K562 (cell line): Measurements from ENCODE around the gene SYCP3. TPM values are rescaled to one million over a fixed set of nuclear protein-coding genes. Genes with fewer than 3 reads are reported as not detected.

Source experiments
- DDX20 ChIP-seq: fragments of 450-650 bp; IDR thresholded peaks from 2 replicates; pipeline ENCODE4 v1.6.1; 2016; ENCODE audit warnings: missing genetic modification characterization, low read depth, mild to moderate bottlenecking, missing compliant biosample characterization, moderate library complexity
- MAZ ChIP-seq, 2 experiments: fragments of 450-650 bp in 1 of 2; sonication (generic) in 1 of 2; formaldehyde crosslinking; IDR thresholded peaks in 1 of 2; conservative IDR thresholded peaks in 1 of 2; 2 replicates each; pipeline versions ENCODE4 v1.4.0 to v1.5.0; 2020; ENCODE audit warnings: mild to moderate bottlenecking in 1 of 2, missing genetic modification reagents in 1 of 2
- MYC ChIP-seq, 2 experiments: fragments of 250-450 bp in 1 of 2; sonication (Bioruptor Pico) in 1 of 2; IDR thresholded peaks; 2 replicates each; pipeline versions ENCODE4 v1.5.1 to v1.6.1; 2012 to 2021; ENCODE audit warnings: low read depth in 2 of 2, borderline replicate concordance in 1 of 2, improper control_type of control experiment in 1 of 2, low read length in 1 of 2, mild to moderate bottlenecking in 1 of 2, moderate library complexity in 1 of 2
- PHB ChIP-seq: fragments of 250-450 bp; sonication (Bioruptor Pico); IDR thresholded peaks from 2 replicates; pipeline ENCODE4 v1.5.0; 2021
- PHTF2 ChIP-seq: fragments of 250-450 bp; sonication (Bioruptor Pico); IDR thresholded peaks from 2 replicates; pipeline ENCODE4 v1.5.0; 2021; ENCODE audit warnings: mild to moderate bottlenecking
- SMAD4 ChIP-seq: fragments of 250-450 bp; sonication (Bioruptor Pico); conservative IDR thresholded peaks from 2 replicates; pipeline ENCODE4 v1.8.0; 2021; ENCODE audit warnings: inconsistent platforms, mild to moderate bottlenecking, moderate library complexity
- SMARCA5 ChIP-seq: fragments of 450-650 bp; IDR thresholded peaks from 2 replicates; pipeline ENCODE4 v1.6.1; 2016
- TRIM24 ChIP-seq, 2 experiments: fragments of 450-650 bp; IDR thresholded peaks; 2 replicates each; pipeline ENCODE4 v1.6.1; 2016
- ZC3H11A ChIP-seq: IDR thresholded peaks from 2 replicates; pipeline ENCODE4 v1.6.1; 2012; ENCODE audit warnings: low read depth, low read length, improper control_type of control experiment
- ZFP1 ChIP-seq: fragments of 450-650 bp; formaldehyde crosslinking; IDR thresholded peaks from 2 replicates; pipeline ENCODE4 v1.4.0; 2020; ENCODE audit warnings: mild to moderate bottlenecking, mixed read lengths
- ZFP30 ChIP-seq: fragments of 250-450 bp; sonication (Bioruptor Pico); IDR thresholded peaks from 2 replicates; pipeline ENCODE4 v1.8.0; 2022; ENCODE audit warnings: moderate library complexity, mild to moderate bottlenecking, inconsistent platforms, borderline replicate concordance
- ZKSCAN1 ChIP-seq: fragments of 150-350 bp; IDR thresholded peaks from 2 replicates; pipeline ENCODE4 v1.6.1; 2016; ENCODE audit warnings: low read depth, low read length
- ZNF274 ChIP-seq: IDR thresholded peaks from 2 replicates; pipeline ENCODE4 v1.6.1; 2011; ENCODE audit warnings: low read depth, mild to moderate bottlenecking, low read length, moderate library complexity, borderline replicate concordance
- ZNF518B ChIP-seq: fragments of 250-450 bp; sonication (Bioruptor Pico); IDR thresholded peaks from 2 replicates; pipeline ENCODE4 v1.5.0; 2021; ENCODE audit warnings: mild to moderate bottlenecking, moderate library complexity
- ZNF764 ChIP-seq: fragments of 250-450 bp; sonication (Bioruptor Pico); IDR thresholded peaks from 2 replicates; pipeline ENCODE4 v1.4.0; 2020; ENCODE audit warnings: low read depth, mild to moderate bottlenecking, moderate library complexity
- ZSCAN29 ChIP-seq: fragments of 450-650 bp; IDR thresholded peaks from 2 replicates; pipeline ENCODE4 v1.6.1; 2017
- polyA plus RNA-seq, 8 experiments: library from polyadenylated mRNA; depleted of rRNA in 4 of 8; stranded (reverse) in 5 of 8; unstranded in 3 of 8; fragments of >200 nt; fragmentation: Nextera tagmentation in 2 of 8; fragmentation: Illumina TruSeq in 1 of 8; extraction: Ambion mirVana in 2 of 8; extraction: Trizol in 1 of 8; gene quantifications; 2 replicates each; pipeline versions ENCODE4 v1.2.1 to v1.2.3, GENCODE V29; 2011 to 2014; ENCODE audit warnings: inconsistent platforms in 1 of 8, missing spikeins in 1 of 8
- total RNA-seq, 7 experiments: library from RNA; depleted of rRNA in 6 of 7; stranded (reverse); fragments of >200 nt in 6 of 7; fragmentation: Illumina TruSeq in 2 of 7; extraction: Trizol in 2 of 7; gene quantifications; 2 replicates each; pipeline versions ENCODE4 v1.2.1 to v1.2.3, GENCODE V29; 2011 to 2021; ENCODE audit warnings: low replicate concordance in 1 of 7
- TF ChIP-seq, protein P1 (sequence below): fragments of 450-650 bp; IDR thresholded peaks from 2 replicates; pipeline ENCODE4 v1.6.1; 2017; ENCODE audit warnings: antibody characterized with exemption, mild to moderate bottlenecking

The SYCP3 gene
- total and polyA plus RNA-seq, 9 of the 15 experiments (the other 6 are each of a cell fraction or from before 2014, with no cell fraction given), result 0.11 to 0.25 (median 0.22) TPM; not detected in 4

DNA sequence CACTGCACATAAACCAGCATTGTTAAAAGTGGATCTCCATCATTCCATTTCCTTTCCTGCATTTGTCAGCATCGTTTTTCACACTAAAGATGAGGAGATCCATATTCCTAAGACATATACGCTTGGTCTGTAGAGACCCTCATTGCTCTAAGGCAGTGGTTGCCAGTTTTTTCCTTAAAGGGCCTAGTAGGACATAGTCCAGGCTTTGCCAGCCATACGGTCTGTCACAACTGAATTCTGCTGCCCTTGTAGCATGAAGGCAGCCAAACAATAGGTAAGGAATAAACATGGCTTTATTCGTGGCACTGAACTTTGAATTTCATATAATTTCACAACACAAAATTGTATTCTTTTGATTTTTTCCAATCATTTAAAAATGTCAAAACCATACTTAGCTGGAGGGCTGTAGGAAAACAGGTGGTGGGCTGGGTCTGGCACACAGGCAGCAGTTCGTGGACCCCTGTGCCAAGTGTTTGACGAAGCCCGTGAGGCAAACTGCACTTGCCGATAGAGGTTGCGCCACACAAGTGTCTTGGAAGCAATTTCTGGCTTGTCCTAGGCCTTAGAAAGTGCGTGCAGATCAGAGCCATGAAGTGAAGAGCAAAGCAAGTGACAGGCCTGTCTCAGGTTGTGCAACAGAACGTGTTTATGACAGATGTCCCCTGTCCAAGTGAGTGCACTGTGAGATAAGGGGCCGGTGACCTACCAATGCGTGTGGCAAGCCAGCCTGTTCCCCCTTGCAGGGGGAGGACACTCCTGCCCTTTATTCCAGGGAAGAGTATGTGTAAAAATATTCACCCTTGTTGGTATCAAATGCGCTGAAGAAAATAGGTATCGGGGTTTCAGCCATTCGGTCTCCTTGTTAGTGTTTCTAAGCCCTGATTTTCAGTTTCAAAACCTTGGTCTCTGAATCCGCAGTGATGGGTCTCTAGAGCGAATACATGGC, 42.7 kb downstream of the SYCP3 start (continued):
- peak; percentile 68 for TF ChIP-seq MYC (IDR thresholded peaks at IDR 0.05; ENCODE audit: low read depth, low read length)
- TF ChIP-seq MYC (CRISPR knock-in tag; IDR thresholded peaks at IDR 0.05; ENCODE audit: borderline replicate concordance, low read depth), result no peak
- TF ChIP-seq ZSCAN29, result no peak
- no peak for TF ChIP-seq ZNF274
- TF ChIP-seq ZC3H11A, result no peak
- TF ChIP-seq ZFP1, result no peak
- TF ChIP-seq SMAD4 (CRISPR knock-in tag), result peak; percentile 83
- TF ChIP-seq, protein P1, sequence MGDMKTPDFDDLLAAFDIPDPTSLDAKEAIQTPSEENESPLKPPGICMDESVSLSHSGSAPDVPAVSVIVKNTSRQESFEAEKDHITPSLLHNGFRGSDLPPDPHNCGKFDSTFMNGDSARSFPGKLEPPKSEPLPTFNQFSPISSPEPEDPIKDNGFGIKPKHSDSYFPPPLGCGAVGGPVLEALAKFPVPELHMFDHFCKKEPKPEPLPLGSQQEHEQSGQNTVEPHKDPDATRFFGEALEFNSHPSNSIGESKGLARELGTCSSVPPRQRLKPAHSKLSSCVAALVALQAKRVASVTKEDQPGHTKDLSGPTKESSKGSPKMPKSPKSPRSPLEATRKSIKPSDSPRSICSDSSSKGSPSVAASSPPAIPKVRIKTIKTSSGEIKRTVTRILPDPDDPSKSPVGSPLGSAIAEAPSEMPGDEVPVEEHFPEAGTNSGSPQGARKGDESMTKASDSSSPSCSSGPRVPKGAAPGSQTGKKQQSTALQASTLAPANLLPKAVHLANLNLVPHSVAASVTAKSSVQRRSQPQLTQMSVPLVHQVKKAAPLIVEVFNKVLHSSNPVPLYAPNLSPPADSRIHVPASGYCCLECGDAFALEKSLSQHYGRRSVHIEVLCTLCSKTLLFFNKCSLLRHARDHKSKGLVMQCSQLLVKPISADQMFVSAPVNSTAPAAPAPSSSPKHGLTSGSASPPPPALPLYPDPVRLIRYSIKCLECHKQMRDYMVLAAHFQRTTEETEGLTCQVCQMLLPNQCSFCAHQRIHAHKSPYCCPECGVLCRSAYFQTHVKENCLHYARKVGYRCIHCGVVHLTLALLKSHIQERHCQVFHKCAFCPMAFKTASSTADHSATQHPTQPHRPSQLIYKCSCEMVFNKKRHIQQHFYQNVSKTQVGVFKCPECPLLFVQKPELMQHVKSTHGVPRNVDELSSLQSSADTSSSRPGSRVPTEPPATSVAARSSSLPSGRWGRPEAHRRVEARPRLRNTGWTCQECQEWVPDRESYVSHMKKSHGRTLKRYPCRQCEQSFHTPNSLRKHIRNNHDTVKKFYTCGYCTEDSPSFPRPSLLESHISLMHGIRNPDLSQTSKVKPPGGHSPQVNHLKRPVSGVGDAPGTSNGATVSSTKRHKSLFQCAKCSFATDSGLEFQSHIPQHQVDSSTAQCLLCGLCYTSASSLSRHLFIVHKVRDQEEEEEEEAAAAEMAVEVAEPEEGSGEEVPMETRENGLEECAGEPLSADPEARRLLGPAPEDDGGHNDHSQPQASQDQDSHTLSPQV, result peak; percentile 50; the same call in 1 of the 2 replicates
- TF ChIP-seq ZNF518B, result no peak
- no peak for TF ChIP-seq ZKSCAN1
- no peak for TF ChIP-seq PHTF2
- TF ChIP-seq DDX20, result no peak
- TF ChIP-seq PHB (CRISPR knock-in tag), result no peak
- TF ChIP-seq MAZ (CRISPR knock-in tag; conservative IDR thresholded peaks at IDR 0.05 in 1 of 2, IDR thresholded peaks at IDR 0.05 in 1 of 2), result peak in 1 of 2 experiments; percentile 62; a peak in 3 of 4 replicates
- TF ChIP-seq ZFP30 (CRISPR knock-in tag), result no peak
- TF ChIP-seq TRIM24 (IDR thresholded peaks at IDR 0.05), result peak; percentile 89 to 91
- no peak for TF ChIP-seq ZNF764 (CRISPR knock-in tag)
- TF ChIP-seq SMARCA5, result no peak
